Measurements from ENCODE around the gene OARD1.

The OARD1 gene

DNA sequence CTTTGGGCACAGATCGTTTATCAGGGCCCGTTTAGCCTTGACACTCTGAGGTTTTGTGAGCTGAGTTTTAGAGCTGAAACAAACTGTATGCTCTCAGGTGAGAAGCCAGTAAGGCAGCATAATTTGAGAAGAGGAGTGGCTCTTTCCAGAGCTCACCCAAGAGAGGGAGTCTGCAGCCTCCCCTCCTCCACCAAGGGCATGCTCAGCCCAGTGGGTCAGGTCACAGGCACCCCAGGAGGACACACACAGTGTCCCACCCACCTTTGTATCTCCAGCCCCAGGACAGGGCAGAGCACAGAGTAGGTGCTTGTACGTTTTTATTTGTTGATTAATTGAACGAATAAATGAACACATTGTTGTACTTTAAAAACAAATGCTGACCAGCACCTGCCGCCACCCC is 26.5 kb downstream of the OARD1 start:
- TF ChIP-seq, protein P1, sequence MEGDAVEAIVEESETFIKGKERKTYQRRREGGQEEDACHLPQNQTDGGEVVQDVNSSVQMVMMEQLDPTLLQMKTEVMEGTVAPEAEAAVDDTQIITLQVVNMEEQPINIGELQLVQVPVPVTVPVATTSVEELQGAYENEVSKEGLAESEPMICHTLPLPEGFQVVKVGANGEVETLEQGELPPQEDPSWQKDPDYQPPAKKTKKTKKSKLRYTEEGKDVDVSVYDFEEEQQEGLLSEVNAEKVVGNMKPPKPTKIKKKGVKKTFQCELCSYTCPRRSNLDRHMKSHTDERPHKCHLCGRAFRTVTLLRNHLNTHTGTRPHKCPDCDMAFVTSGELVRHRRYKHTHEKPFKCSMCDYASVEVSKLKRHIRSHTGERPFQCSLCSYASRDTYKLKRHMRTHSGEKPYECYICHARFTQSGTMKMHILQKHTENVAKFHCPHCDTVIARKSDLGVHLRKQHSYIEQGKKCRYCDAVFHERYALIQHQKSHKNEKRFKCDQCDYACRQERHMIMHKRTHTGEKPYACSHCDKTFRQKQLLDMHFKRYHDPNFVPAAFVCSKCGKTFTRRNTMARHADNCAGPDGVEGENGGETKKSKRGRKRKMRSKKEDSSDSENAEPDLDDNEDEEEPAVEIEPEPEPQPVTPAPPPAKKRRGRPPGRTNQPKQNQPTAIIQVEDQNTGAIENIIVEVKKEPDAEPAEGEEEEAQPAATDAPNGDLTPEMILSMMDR (IDR thresholded peaks at IDR 0.05; ENCODE audit: low read depth, low read length, missing control alignments) = no peak
- H3K4me3 ChIP-seq (replicated peaks; ENCODE audit: low read depth, low read length) = no peak overlapping the region
- DNase-seq (ENCODE audit: extremely low read depth, low read depth) = no peak

DNA sequence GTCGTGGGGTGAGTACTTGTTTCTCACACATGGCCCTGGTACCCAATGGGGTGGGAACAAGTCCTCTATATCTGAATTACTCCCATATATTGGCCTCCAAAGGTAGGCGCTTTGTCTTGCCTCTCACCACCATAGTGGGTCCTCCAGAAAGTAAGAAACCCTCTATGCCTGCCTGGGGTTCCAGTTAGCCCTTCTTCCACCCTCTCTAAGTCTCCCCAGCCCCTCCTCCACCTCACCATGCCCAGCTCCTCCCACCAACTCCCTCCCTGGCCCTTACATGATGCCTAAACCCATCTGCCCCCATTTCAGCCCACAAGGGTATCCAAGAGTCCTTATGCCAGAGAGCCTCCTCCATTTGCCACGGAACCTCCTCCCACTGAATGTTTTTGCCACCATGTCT is 29.0 kb downstream of the OARD1 start:
- DNase-seq (ENCODE audit: extremely low read depth, low read depth) = no peak
- TF ChIP-seq, protein P1 (IDR thresholded peaks at IDR 0.05; ENCODE audit: low read depth, low read length, missing control alignments) = no peak
- no peak overlapping the region for H3K4me3 ChIP-seq (replicated peaks; ENCODE audit: low read depth, low read length)

DNA sequence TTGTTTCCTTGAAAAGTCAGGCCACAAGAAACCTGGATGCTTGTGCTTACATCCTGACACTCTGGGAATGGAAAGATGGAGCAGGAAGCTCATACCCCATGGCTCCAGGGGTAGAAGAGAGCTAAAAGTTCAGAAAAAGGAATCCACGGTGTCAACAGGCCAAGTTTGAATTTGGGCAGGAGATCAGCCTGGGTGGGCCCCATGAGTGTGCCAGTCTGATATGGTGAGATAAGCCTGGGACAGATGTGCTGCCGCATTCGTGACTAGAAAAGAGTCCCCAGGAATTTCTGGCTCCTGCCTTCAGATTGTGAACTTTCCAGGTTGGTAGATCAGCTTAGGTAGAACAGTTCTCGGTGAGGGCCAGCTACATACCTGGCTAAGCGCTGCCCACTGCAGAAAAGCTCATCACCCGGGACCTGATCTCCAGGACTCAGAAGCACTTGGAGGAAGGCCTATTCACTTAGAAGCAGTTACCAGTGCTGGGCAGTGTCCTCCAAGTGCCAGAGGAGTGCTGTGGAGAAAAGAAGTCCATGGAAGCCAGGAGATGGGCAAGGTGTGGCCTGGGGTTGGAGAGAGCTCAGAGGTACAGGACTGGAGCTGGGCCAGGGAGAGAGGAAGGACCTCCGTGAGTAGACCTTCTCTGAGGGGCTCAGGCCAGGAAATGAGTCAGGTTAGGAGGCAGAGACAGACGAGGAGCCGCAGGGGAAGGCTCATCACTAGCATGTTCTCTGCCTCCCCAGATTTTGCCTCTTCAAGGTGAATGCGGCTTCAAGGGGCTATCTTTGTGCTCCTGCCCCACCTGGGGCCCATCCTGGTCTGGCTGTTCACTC is 29.7 kb downstream of the OARD1 start, which contains the start of gene TSPO2:
Gene TSPO2, plus strand, starts transcription at position 242 of the 830 bp plus-strand sequence. Its CDS starts 519 bp downstream, at position 761.
- TF ChIP-seq, protein P1 (IDR thresholded peaks at IDR 0.05; ENCODE audit: low read depth, low read length, missing control alignments) = no peak
- DNase-seq (ENCODE audit: extremely low read depth, low read depth) = no peak
- H3K4me3 ChIP-seq (replicated peaks; ENCODE audit: low read depth, low read length) = no peak within 1 kb of the TSS

DNA sequence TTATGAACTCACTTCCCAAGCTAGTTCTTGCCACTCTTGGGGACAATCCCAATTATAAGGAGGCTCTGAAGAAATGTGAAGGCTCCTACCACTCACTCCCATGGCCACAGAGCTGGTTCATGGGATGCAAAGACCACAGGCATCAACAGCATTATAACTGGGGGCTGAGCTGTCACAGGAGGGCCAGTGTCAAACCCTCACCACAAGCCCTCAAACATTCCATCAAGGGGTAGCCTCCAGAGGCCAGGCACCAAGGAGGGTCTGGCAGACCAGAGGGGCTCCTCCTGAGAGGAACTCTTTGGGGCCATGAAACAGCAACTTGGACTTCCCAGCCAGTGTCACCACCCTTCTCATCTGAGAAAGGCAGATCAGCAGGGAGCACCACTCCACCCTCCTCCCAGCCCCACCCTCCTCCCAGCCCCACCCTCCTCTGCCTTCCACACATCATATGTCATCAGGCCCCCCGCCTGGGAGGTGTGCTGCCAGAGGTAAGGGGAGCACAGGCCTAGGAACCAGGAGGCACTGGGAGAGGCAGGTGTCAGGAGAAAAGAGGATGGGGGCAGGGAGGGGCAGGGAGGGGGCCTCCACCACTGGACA is 31.1 kb downstream of the OARD1 start:
- TF ChIP-seq, protein P1 (IDR thresholded peaks at IDR 0.05; ENCODE audit: low read depth, low read length, missing control alignments) = no peak
- H3K4me3 ChIP-seq (replicated peaks; ENCODE audit: low read depth, low read length) = no peak overlapping the region
- DNase-seq (ENCODE audit: extremely low read depth, low read depth) = no peak

DNA sequence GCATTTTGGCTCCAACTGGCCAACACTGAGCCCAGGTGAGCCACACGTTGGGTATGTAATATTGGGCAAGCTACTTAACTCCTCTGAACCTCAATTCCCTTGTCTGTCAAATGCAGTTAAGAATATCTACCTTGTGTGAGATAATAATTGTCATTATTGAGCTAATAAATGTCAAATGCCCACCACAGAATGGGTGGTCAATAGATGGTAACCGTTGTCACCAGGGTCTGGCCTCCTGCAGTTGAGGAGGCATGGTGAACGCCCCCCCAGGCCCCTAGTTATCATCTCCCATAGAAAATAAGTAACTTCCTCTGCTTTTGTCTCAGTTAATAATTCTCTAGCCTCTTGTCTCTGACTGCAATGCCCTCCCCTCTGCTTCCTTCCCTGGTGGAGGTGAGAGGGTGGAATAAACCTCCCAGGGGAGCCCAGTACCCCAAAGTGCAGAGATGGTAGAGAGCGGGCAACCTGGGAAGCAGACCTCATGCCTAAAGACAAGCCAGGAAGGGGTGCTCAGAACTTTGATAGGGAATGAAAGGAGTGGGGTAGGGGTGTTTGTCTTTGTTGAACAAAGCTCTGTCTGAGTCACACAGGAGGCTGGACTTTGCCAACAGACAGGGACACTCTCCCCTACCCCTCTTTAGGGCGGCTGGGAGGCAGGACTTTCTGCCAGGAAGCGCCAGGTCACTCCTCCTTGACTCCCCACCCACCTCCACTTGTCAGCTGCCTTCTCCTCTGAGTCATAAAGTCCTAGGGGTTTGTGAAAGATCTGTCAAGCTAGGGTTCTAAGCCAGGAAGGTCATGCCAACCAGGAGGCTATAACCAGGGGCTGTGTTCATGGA is 31.8 kb downstream of the OARD1 start:
- DNase-seq (ENCODE audit: extremely low read depth, low read depth) = no peak
- TF ChIP-seq, protein P1 (IDR thresholded peaks at IDR 0.05; ENCODE audit: low read depth, low read length, missing control alignments) = no peak

DNA sequence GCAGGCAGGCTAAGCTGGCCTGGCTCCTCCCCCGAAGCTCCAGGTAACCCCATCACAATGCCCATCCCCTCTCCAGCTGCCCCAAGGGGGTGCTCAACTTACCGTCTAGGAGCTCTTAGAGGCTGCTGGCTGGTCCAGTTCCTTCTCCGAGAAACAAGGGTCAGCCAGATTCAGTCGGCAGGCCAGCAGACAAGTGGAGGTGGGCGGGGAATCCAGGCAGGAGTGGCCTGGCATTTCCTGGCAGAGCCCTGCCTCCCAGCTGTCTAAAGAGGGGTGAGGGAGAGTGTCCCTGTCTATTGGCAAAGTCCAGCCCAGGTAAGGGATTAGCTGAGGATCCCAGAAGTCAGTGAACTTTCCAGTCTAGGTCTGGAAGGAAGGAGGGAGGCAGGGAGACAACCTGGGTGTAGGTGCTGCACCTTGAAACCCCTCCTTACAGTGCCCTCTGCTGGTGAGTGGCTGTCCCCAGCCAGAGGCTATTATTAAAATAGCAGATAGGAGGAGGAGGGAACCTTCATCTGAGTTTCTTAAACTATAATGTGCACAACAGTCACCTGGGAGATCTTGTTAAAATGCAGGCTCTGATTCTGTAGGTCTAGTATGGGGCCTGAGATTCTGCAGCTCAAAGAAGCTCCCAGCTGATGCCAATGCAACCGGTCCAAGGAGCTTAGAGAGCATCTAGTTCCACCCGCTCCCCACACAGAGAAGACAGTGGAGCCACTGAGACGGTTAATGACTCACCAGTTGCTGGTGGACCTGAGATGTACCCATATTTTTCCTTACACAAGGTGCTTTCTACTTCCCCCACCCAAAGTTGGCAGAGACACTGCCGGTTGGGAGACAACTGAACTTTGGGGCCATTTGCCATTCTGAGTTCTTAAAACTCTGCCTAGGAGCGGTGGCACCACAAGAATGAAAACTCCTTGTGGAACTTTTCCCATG is 32.8 kb downstream of the OARD1 start, which contains the start of gene UNC5CL:
Gene UNC5CL, minus strand, starts transcription at position 162 of the 939 bp plus-strand sequence. CDS start 4,147 bp downstream, outside the sequence.
- no peak within 1 kb of the TSS for H3K4me3 ChIP-seq (replicated peaks; ENCODE audit: low read depth, low read length)
- TF ChIP-seq, protein P1 (IDR thresholded peaks at IDR 0.05; ENCODE audit: low read depth, low read length, missing control alignments) = peak; percentile 82
- no peak for DNase-seq (ENCODE audit: extremely low read depth, low read depth)

More for the DNA sequence above, 31.8 kb downstream of the OARD1 start:
- H3K4me3 ChIP-seq (replicated peaks; ENCODE audit: low read depth, low read length) = no peak overlapping the region

All from HFF-Myc (cell line).